GM21447 (cell line): ENCODE data around the gene GJD4.

Source experiments
- ATAC-seq: cut with Tn5 transposase; IDR thresholded peaks from one replicate; pipeline ENCODE4 v1.9.1; 2021; ENCODE audit not compliant: unreplicated experiment

The GJD4 gene

GRCh38 chr10:35578618-35578956 is 26.6 kb upstream of the GJD4 start:
- no peak for ATAC-seq

- no peak for ATAC-seq
Measured at GRCh38 chr10:35579116-35579515, 26.0 kb upstream of the GJD4 start.

- ATAC-seq, result no peak
Measured at GRCh38 chr10:35579726-35580422, 25.3 kb upstream of the GJD4 start.

GRCh38 chr10:35580423-35580770 is 24.7 kb upstream of the GJD4 start:
- ATAC-seq, result no peak

- no peak for ATAC-seq
Measured at GRCh38 chr10:35581655-35582054, 23.5 kb upstream of the GJD4 start.

- no peak for ATAC-seq
Measured at GRCh38 chr10:35584946-35585345, 20.2 kb upstream of the GJD4 start.

- no peak for ATAC-seq
Measured at GRCh38 chr10:35585356-35585755, 19.8 kb upstream of the GJD4 start.

GRCh38 chr10:35585903-35586535 is 19.1 kb upstream of the GJD4 start:
- ATAC-seq, result no peak

- ATAC-seq, result no peak
Measured at GRCh38 chr10:35588836-35589235, 16.3 kb upstream of the GJD4 start.

GRCh38 chr10:35592441-35592840 is 12.7 kb upstream of the GJD4 start:
- no peak for ATAC-seq

GRCh38 chr10:35594115-35595079 is 10.7 kb upstream of the GJD4 start:
- ATAC-seq, result no peak

GRCh38 chr10:35595106-35595505 is 10.0 kb upstream of the GJD4 start:
- ATAC-seq, result no peak

- no peak for ATAC-seq
Measured at GRCh38 chr10:35598379-35598778, 6.8 kb upstream of the GJD4 start.

- ATAC-seq, result no peak
Measured at GRCh38 chr10:35600193-35600592, 4.9 kb upstream of the GJD4 start.

- ATAC-seq, result no peak
Measured at GRCh38 chr10:35606430-35606829, 1.3 kb downstream of the GJD4 start.

- ATAC-seq, result no peak
Measured at GRCh38 chr10:35607475-35608327, 2.6 kb downstream of the GJD4 start.

GRCh38 chr10:35608328-35608672 is 3.2 kb downstream of the GJD4 start:
- no peak for ATAC-seq

- no peak for ATAC-seq
Measured at GRCh38 chr10:35611750-35612149, 6.6 kb downstream of the GJD4 start.

- ATAC-seq, result no peak
Measured at GRCh38 chr10:35612385-35613106, 7.4 kb downstream of the GJD4 start.

- ATAC-seq, result no peak
Measured at GRCh38 chr10:35613107-35613440, 7.9 kb downstream of the GJD4 start.
